HCT116 (cell line): Measurements from ENCODE around the gene MTHFD1L. TPM values are rescaled to one million over a fixed set of nuclear protein-coding genes. Genes with fewer than 3 reads are reported as not detected.

Source experiments
- ATAC-seq: fragments of 200-7000 bp; cut with Tn5 transposase; 2 replicates; pipeline ENCODE4 v1.9.1; 2020; ENCODE audit warnings: mild to moderate bottlenecking, moderate library complexity
- BruUV-seq: library from RNA; stranded (reverse); fragments of 400-500 nt; replicated peaks from 2 replicates; lab custom pipeline; 2021; lab: Mats Ljungman, UMichigan
- CTCF ChIA-PET: fragments of 300-600 bp; sonication (Branson Sonifier 250); formaldehyde crosslinking; loops from one replicate; lab custom pipeline; 2021; ENCODE audit warnings: antibody characterized with exemption; lab: Charles Lee
- POLR2A ChIA-PET: fragments of 300-600, 350-600 bp; sonication (Branson Sonifier 250); formaldehyde crosslinking; loops from one replicate; lab custom pipeline; 2021; ENCODE audit warnings: antibody characterized with exemption; lab: Charles Lee
- RAD21 ChIA-PET, 2 experiments: fragments of 300-600 bp; sonication (Branson Sonifier 250); formaldehyde crosslinking; loops; one replicate each; lab custom pipeline; 2023; ENCODE audit warnings: low total read pairs in 2 of 2; ENCODE audit not compliant: uncharacterized antibody in 2 of 2, unreplicated experiment in 2 of 2, low non-redundant PET in 1 of 2; lab: Charles Lee
- DNase-seq: peaks from one replicate; pipeline ENCODE4 v3.0.0-alpha.2; 2010; ENCODE audit warnings: low read depth, low spot score
- H2AFZ ChIP-seq: fragments of 200-600 bp; shearing (Covaris generic), sonication (generic); 2 replicates; pipeline ENCODE4 v1.6.1; 2017; ENCODE audit warnings: low read depth, mixed run types, mixed read lengths, antibody characterized with exemption, low read length; ENCODE audit not compliant: poor library complexity, severe bottlenecking
- H3K27ac ChIP-seq: 2 replicates; pipeline ENCODE4 v1.5.1; 2012; ENCODE audit warnings: low read depth, low read length
- H3K27me3 ChIP-seq: fragments of 200-600 bp; sonication (generic); 2 replicates; pipeline ENCODE4 v1.6.1; 2016; ENCODE audit warnings: mixed run types, low read length, mixed read lengths; ENCODE audit not compliant: insufficient read depth
- H3K36me3 ChIP-seq, 2 experiments: fragments of 200-500 bp in 1 of 2; fragments of 200-600 bp in 1 of 2; sonication (Bioruptor generic) in 1 of 2; sonication (generic) in 1 of 2; 2 replicates each; pipeline versions ENCODE4 v1.5.1 to v1.6.1; 2014 to 2016; ENCODE audit warnings: low read length in 2 of 2, inconsistent platforms in 1 of 2, mixed read lengths in 1 of 2, mixed run types in 1 of 2; ENCODE audit not compliant: insufficient read depth in 2 of 2, control insufficient read depth in 1 of 2
- H3K4me1 ChIP-seq, 2 experiments: fragments of 200-600 bp in 1 of 2; sonication (generic) in 1 of 2; 2 replicates each; pipeline versions ENCODE4 v1.5.1 to v1.6.1; 2012 to 2017; ENCODE audit warnings: low read length in 2 of 2, inconsistent platforms in 1 of 2, mild to moderate bottlenecking in 1 of 2, mixed read lengths in 1 of 2, mixed run types in 1 of 2, moderate library complexity in 1 of 2; ENCODE audit not compliant: insufficient read depth in 2 of 2, control insufficient read depth in 1 of 2
- H3K4me2 ChIP-seq: fragments of 200-600 bp; sonication (generic); 2 replicates; pipeline ENCODE4 v1.6.1; 2017; ENCODE audit warnings: mixed run types, low read length, mixed read lengths
- H3K4me3 ChIP-seq, 2 experiments: fragments of 200-600 bp in 1 of 2; sonication (generic) in 1 of 2; replicated peaks in 1 of 2; 2 replicates each; pipeline ENCODE4 v1.5.1; 2011 to 2016; ENCODE audit warnings: low read length in 2 of 2, control low read depth in 1 of 2, low read depth in 1 of 2, mild to moderate bottlenecking in 1 of 2, mixed read lengths in 1 of 2, mixed run types in 1 of 2
- H3K79me2 ChIP-seq: fragments of 200-600 bp; sonication (generic); 2 replicates; pipeline ENCODE4 v1.6.1; 2017; ENCODE audit warnings: mild to moderate bottlenecking, mixed run types, low read length, moderate library complexity, mixed read lengths; ENCODE audit not compliant: insufficient read depth
- H3K9ac ChIP-seq: fragments of 200-600 bp; sonication (generic); 2 replicates; pipeline ENCODE4 v1.6.1; 2016; ENCODE audit warnings: low read length, mixed read lengths
- H3K9me2 ChIP-seq: fragments of 200-600 bp; sonication (generic), shearing (Covaris generic); 2 replicates; pipeline ENCODE4 v1.6.1; 2017; ENCODE audit warnings: mixed run types, mild to moderate bottlenecking, moderate library complexity; ENCODE audit not compliant: insufficient read depth
- H3K9me3 ChIP-seq, 2 experiments: fragments of 200-500 bp in 1 of 2; fragments of 200-600 bp in 1 of 2; sonication (Bioruptor generic) in 1 of 2; sonication (generic) in 1 of 2; 2 replicates each; pipeline ENCODE4 v1.6.1; 2014 to 2017; ENCODE audit warnings: low read length in 2 of 2, mixed read lengths in 2 of 2, inconsistent platforms in 1 of 2, low read depth in 1 of 2, mild to moderate bottlenecking in 1 of 2, mixed run types in 1 of 2, moderate library complexity in 1 of 2; ENCODE audit not compliant: control insufficient read depth in 1 of 2, insufficient read depth in 1 of 2
- H4K20me1 ChIP-seq: fragments of 200-600 bp; sonication (generic), shearing (Covaris generic); 2 replicates; pipeline ENCODE4 v1.6.1; 2017; ENCODE audit warnings: mixed run types, mild to moderate bottlenecking, moderate library complexity; ENCODE audit not compliant: insufficient read depth
- ATF3 ChIP-seq: IDR thresholded peaks from 2 replicates; pipeline ENCODE4 v1.6.1; 2012
- CBX3 ChIP-seq: IDR thresholded peaks from 2 replicates; pipeline ENCODE4 v1.6.1; 2012; ENCODE audit warnings: low read depth
- CTCF ChIP-seq, 3 experiments: fragments of 200-600 bp in 1 of 3; sonication (generic) in 1 of 3; IDR thresholded peaks in 2 of 3; conservative IDR thresholded peaks in 1 of 3; 2 replicates each; pipeline ENCODE4 v1.5.1; 2012 to 2017; ENCODE audit warnings: low read depth in 2 of 3, low read length in 2 of 3, antibody characterized with exemption in 1 of 3, borderline replicate concordance in 1 of 3, control low read depth in 1 of 3, mild to moderate bottlenecking in 1 of 3, mixed read lengths in 1 of 3, mixed run types in 1 of 3, moderate library complexity in 1 of 3; ENCODE audit not compliant: insufficient read depth in 1 of 3
- ELF1 ChIP-seq: IDR thresholded peaks from 2 replicates; pipeline ENCODE4 v1.6.1; 2012; ENCODE audit warnings: low read depth, borderline replicate concordance
- EZH2phosphoT487 ChIP-seq: fragments of 200-600 bp; IDR thresholded peaks from 2 replicates; pipeline ENCODE4 v1.6.1; 2018; ENCODE audit warnings: antibody characterized with exemption, borderline replicate concordance
- MAX ChIP-seq: IDR thresholded peaks from 2 replicates; pipeline ENCODE4 v1.6.1; 2012
- RAD21 ChIP-seq: IDR thresholded peaks from 2 replicates; pipeline ENCODE4 v1.6.1; 2012; ENCODE audit warnings: low read depth, mild to moderate bottlenecking
- REST ChIP-seq: IDR thresholded peaks from 2 replicates; pipeline ENCODE4 v1.6.1; 2012; ENCODE audit warnings: low read depth
- SRF ChIP-seq: IDR thresholded peaks from 2 replicates; pipeline ENCODE4 v1.6.1; 2012; ENCODE audit warnings: low read depth
- TCF7L2 ChIP-seq: IDR thresholded peaks from 2 replicates; pipeline ENCODE4 v1.7.0; 2011; ENCODE audit warnings: borderline replicate concordance, inconsistent platforms; ENCODE audit not compliant: insufficient read depth, insufficient read length; ENCODE audit errors: extremely low read depth
- YY1 ChIP-seq: IDR thresholded peaks from 2 replicates; pipeline ENCODE4 v1.6.1; 2011; ENCODE audit warnings: low read length, low read depth, moderate library complexity, mild to moderate bottlenecking; ENCODE audit not compliant: insufficient replicate concordance; ENCODE audit errors: extremely low read depth
- ZNF274 ChIP-seq: fragments of 200-500 bp; sonication (Bioruptor generic); IDR thresholded peaks from 2 replicates; pipeline ENCODE4 v1.6.1; 2014; ENCODE audit warnings: mild to moderate bottlenecking, low read depth, low read length, inconsistent platforms
- intact Hi-C: fragments of 100-400 bp; cut with micrococcal nuclease; formaldehyde crosslinking; loops from 2 replicates; pipeline ENCODE4 v1.10.0; 2022
- total RNA-seq: library from RNA; stranded (reverse); gene quantifications from one replicate; pipeline ENCODE4 v1.2.1, GENCODE V29; 2021; ENCODE audit not compliant: unreplicated experiment

The MTHFD1L gene
- total RNA-seq, 1 experiment from 2014 or later: 127 TPM

GRCh38 chr6:150878347-150879213 lies 13.1 kb downstream of the MTHFD1L start:
- intact Hi-C loops: no loop called here
- H3K4me2 ChIP-seq: no peak overlapping the region

GRCh38 chr6:150880336-150880735 lies 14.8 kb downstream of the MTHFD1L start:
- ChIA-PET POLR2A (no interaction called here), RAD21 (no interaction called here), CTCF (no interaction called here)
- no peak overlapping the region for H3K4me2 ChIP-seq
- no peaks in the 10 kb centered on the region for H3K27me3 ChIP-seq
- H3K27ac ChIP-seq: no peak overlapping the region
- no peaks in the 10 kb centered on the region for H3K9me3 ChIP-seq
- intact Hi-C loops: no loop called here
- BruUV-seq: no TSS peak
- peaks cover 12 to 48% of the 10 kb centered on the region in 2 experiments; a peak in 3 of 4 replicates for H3K36me3 ChIP-seq
- H3K9ac ChIP-seq: no peak overlapping the region
- H3K4me1 ChIP-seq: peaks cover 0 to 9% of the 10 kb centered on the region in 2 experiments; a peak in 3 of 4 replicates
- ATAC-seq (no peak), DNase-seq (no peak)
- H3K79me2 ChIP-seq: peaks cover 82% of the 10 kb centered on the region
- no peaks in the 10 kb centered on the region for H3K9me2 ChIP-seq
- no peak overlapping the region for H2AFZ ChIP-seq
- no peak overlapping the region for H3K4me3 ChIP-seq
- peaks cover 17% of the 10 kb centered on the region; the same call in 1 of the 2 replicates for H4K20me1 ChIP-seq
- TF ChIP-seq CTCF (IDR thresholded peaks at IDR 0.05 in 2 of 3, conservative IDR thresholded peaks at IDR 0.05 in 1 of 3; ENCODE audit: borderline replicate concordance in 1 of 3, insufficient read depth in 1 of 3, low read depth in 2 of 3, low read length in 2 of 3) (no peak), ZNF274 (no peak), MAX (no peak), SRF (no peak), TCF7L2 (no peak), ATF3 (no peak), EZH2phosphoT487 (no peak), YY1 (no peak), REST (no peak), CBX3 (no peak)

More at GRCh38 chr6:150878347-150879213, 13.1 kb downstream of the MTHFD1L start:
- DNase-seq (no peak), ATAC-seq (no peak)
- Histone ChIP-seq H3K9me2 (no peaks in the 10 kb centered on the region), H3K79me2 (peaks cover 95% of the 10 kb centered on the region), H4K20me1 (peaks cover 17% of the 10 kb centered on the region; the same call in 1 of the 2 replicates), H3K9me3 (no peaks in the 10 kb centered on the region), H3K4me3 (no peak overlapping the region), H3K27me3 (no peaks in the 10 kb centered on the region), H3K9ac (no peak overlapping the region), H2AFZ (no peak overlapping the region), H3K4me1 (peaks cover 0 to 9% of the 10 kb centered on the region in 2 experiments; a peak in 3 of 4 replicates), H3K36me3 (peaks cover 9 to 45% of the 10 kb centered on the region in 2 experiments; a peak in 3 of 4 replicates), H3K27ac (no peak overlapping the region)
- CTCF ChIA-PET: interaction anchor here (0.7 kb wide), 1 partner anchor 13 kb away, joined by 3 read pairs; no protein-coding TSS in a partner anchor
- BruUV-seq: no TSS peak
- TF ChIP-seq ELF1 (0 out of 2 replicates have a peak, but pooled peaks have one; percentile 14), RAD21 (no peak)
- RAD21 ChIA-PET: no interaction called here
- POLR2A ChIA-PET: no interaction called here
